IMR-90 (cell line): ENCODE measurements around the gene BCAT1. TPM values are rescaled to one million over a fixed set of nuclear protein-coding genes. Genes with fewer than 3 reads are reported as not detected.

ENCODE experiments used
- ATAC-seq: fragments of 200-7000 bp; cut with Tn5 transposase; 2 replicates; pipeline ENCODE4 v1.9.1; 2020; ENCODE audit warnings: low read depth, mild to moderate bottlenecking, moderate library complexity
- BruUV-seq: library from RNA; stranded (reverse); fragments of 400-500 nt; replicated peaks from 2 replicates; lab custom pipeline; 2021; lab: Mats Ljungman, UMichigan
- CTCF ChIA-PET: fragments of 300-600 bp; formaldehyde crosslinking; extraction: SDS; loops from one replicate; lab custom pipeline; 2021; ENCODE audit warnings: antibody characterized with exemption; lab: Yijun Ruan, JAX
- POLR2A ChIA-PET: fragments of 300-600 bp; sonication (Branson Sonifier 250); formaldehyde crosslinking; loops from one replicate; lab custom pipeline; 2022; ENCODE audit warnings: antibody characterized with exemption; ENCODE audit not compliant: unreplicated experiment; lab: Charles Lee
- DNase-seq: peaks from one replicate; pipeline ENCODE4 v3.0.0; 2013
- H2AFZ ChIP-seq: replicated peaks from 2 replicates; pipeline ENCODE3; 2013; ENCODE audit warnings: low read length, mild to moderate bottlenecking; ENCODE audit not compliant: poor library complexity
- H2AK5ac ChIP-seq: 2 replicates; pipeline ENCODE4 v1.6.1; 2013; ENCODE audit warnings: low read depth, low read length, inconsistent platforms
- H2AK9ac ChIP-seq: replicated peaks from 2 replicates; pipeline ENCODE3; 2013; ENCODE audit warnings: mild to moderate bottlenecking, low read depth, low read length, moderate library complexity; ENCODE audit not compliant: poor library complexity
- H2BK120ac ChIP-seq: 2 replicates; pipeline ENCODE4 v1.6.1; 2013; ENCODE audit warnings: low read depth, low read length, inconsistent platforms
- H2BK15ac ChIP-seq: 3 replicates; pipeline ENCODE4 v1.6.1; 2013; ENCODE audit warnings: low read depth, low read length, inconsistent platforms
- H2BK20ac ChIP-seq: 2 replicates; pipeline ENCODE4 v1.6.1; 2013; ENCODE audit warnings: low read depth, mild to moderate bottlenecking, inconsistent platforms, low read length, moderate library complexity
- H2BK5ac ChIP-seq: 2 replicates; pipeline ENCODE4 v1.6.1; 2013; ENCODE audit warnings: mild to moderate bottlenecking, low read depth, low read length, inconsistent platforms; ENCODE audit not compliant: poor library complexity, severe bottlenecking
- H3K14ac ChIP-seq: replicated peaks from 2 replicates; pipeline ENCODE4 v1.6.1; 2013; ENCODE audit warnings: low read depth, low read length, inconsistent platforms
- H3K18ac ChIP-seq: 2 replicates; pipeline ENCODE4 v1.6.1; 2013; ENCODE audit warnings: low read depth, low read length, control low read depth
- H3K23ac ChIP-seq: 2 replicates; pipeline ENCODE4 v1.6.1; 2013; ENCODE audit warnings: low read depth, low read length, inconsistent platforms
- H3K27ac ChIP-seq: 2 replicates; pipeline ENCODE4 v1.5.1; 2013; ENCODE audit warnings: mild to moderate bottlenecking, control low read depth, low read length; ENCODE audit not compliant: insufficient read depth
- H3K27me3 ChIP-seq: 2 replicates; pipeline ENCODE4 v1.6.1; 2013; ENCODE audit warnings: low read length; ENCODE audit not compliant: control insufficient read depth, insufficient read depth
- H3K36me3 ChIP-seq: 2 replicates; pipeline ENCODE4 v1.6.1; 2013; ENCODE audit warnings: low read length, mixed read lengths; ENCODE audit not compliant: control insufficient read depth, insufficient read depth
- H3K4ac ChIP-seq: 2 replicates; pipeline ENCODE4 v1.6.1; 2013; ENCODE audit warnings: low read depth, low read length, inconsistent platforms
- H3K4me1 ChIP-seq: 2 replicates; pipeline ENCODE4 v1.6.1; 2013; ENCODE audit warnings: low read length, mixed read lengths; ENCODE audit not compliant: control insufficient read depth, insufficient read depth
- H3K4me2 ChIP-seq: 2 replicates; pipeline ENCODE4 v1.6.1; 2013; ENCODE audit warnings: low read depth, mild to moderate bottlenecking, control low read depth, low read length, moderate library complexity
- H3K4me3 ChIP-seq: 2 replicates; pipeline ENCODE4 v1.5.1; 2013; ENCODE audit warnings: low read depth, mild to moderate bottlenecking, control low read depth, low read length, moderate library complexity; ENCODE audit not compliant: insufficient read depth
- H3K56ac ChIP-seq: 2 replicates; pipeline ENCODE4 v1.6.1; 2013; ENCODE audit warnings: low read length, inconsistent platforms; ENCODE audit not compliant: insufficient read depth; ENCODE audit errors: extremely low read depth
- H3K79me1 ChIP-seq, 2 experiments: 2 replicates each; pipeline ENCODE4 v1.6.1; 2013; ENCODE audit warnings: low read length in 2 of 2, inconsistent platforms in 1 of 2, low read depth in 1 of 2
- H3K9ac ChIP-seq: 2 replicates; pipeline ENCODE4 v1.6.1; 2013; ENCODE audit warnings: low read depth, low read length, control low read depth
- H3K9me1 ChIP-seq: 2 replicates; pipeline ENCODE4 v1.6.1; 2013; ENCODE audit warnings: low read length, inconsistent platforms; ENCODE audit not compliant: insufficient read depth
- H3K9me3 ChIP-seq: 2 replicates; pipeline ENCODE4 v1.6.1; 2013; ENCODE audit warnings: low read length; ENCODE audit not compliant: control insufficient read depth, insufficient read depth
- H4K20me1 ChIP-seq: 2 replicates; pipeline ENCODE4 v1.6.1; 2013; ENCODE audit warnings: low read length, inconsistent platforms; ENCODE audit not compliant: insufficient read depth
- H4K5ac ChIP-seq: 2 replicates; pipeline ENCODE4 v1.6.1; 2013; ENCODE audit warnings: mild to moderate bottlenecking, low read depth, low read length, control low read depth
- H4K8ac ChIP-seq, 2 experiments: 2 replicates each; pipeline ENCODE4 v1.6.1; 2013; ENCODE audit warnings: low read depth in 2 of 2, low read length in 2 of 2, control low read depth in 1 of 2, inconsistent platforms in 1 of 2
- H4K91ac ChIP-seq: 2 replicates; pipeline ENCODE4 v1.6.1; 2013; ENCODE audit warnings: low read depth, low read length, inconsistent platforms; ENCODE audit not compliant: insufficient read depth
- BHLHE40 ChIP-seq: fragments of 150-350 bp; IDR thresholded peaks from 2 replicates; pipeline ENCODE4 v1.6.1; 2016; ENCODE audit warnings: mild to moderate bottlenecking, low read depth, low read length
- CEBPB ChIP-seq: IDR thresholded peaks from 2 replicates; pipeline ENCODE4 v1.6.1; 2012; ENCODE audit warnings: low read depth, low read length, improper control_type of control experiment
- CHD1 ChIP-seq: IDR thresholded peaks from 2 replicates; pipeline ENCODE4 v1.6.1; 2012; ENCODE audit warnings: low read depth, low read length, improper control_type of control experiment
- FOS ChIP-seq: fragments of 150-350 bp; IDR thresholded peaks from 2 replicates; pipeline ENCODE4 v1.6.1; 2016; ENCODE audit warnings: low read depth, low read length
- MAFK ChIP-seq: IDR thresholded peaks from 2 replicates; pipeline ENCODE4 v1.6.1; 2012; ENCODE audit warnings: low read depth, low read length, improper control_type of control experiment
- MAZ ChIP-seq: IDR thresholded peaks from 2 replicates; pipeline ENCODE4 v1.6.1; 2012; ENCODE audit warnings: low read depth, mild to moderate bottlenecking, low read length, improper control_type of control experiment, moderate library complexity, borderline replicate concordance
- MXI1 ChIP-seq: IDR thresholded peaks from 2 replicates; pipeline ENCODE4 v1.6.1; 2012; ENCODE audit warnings: low read depth, mild to moderate bottlenecking, low read length, moderate library complexity, borderline replicate concordance
- NFE2L2 ChIP-seq: fragments of 150-350 bp; IDR thresholded peaks from 2 replicates; pipeline ENCODE4 v1.6.1; 2016; ENCODE audit warnings: low read depth, mild to moderate bottlenecking, low read length
- POLR2A ChIP-seq: IDR thresholded peaks from 2 replicates; pipeline ENCODE4 v1.6.1; 2012; ENCODE audit warnings: mild to moderate bottlenecking, low read depth, low read length
- RAD21 ChIP-seq: IDR thresholded peaks from 2 replicates; pipeline ENCODE4 v1.6.1; 2012; ENCODE audit warnings: low read length, improper control_type of control experiment
- RCOR1 ChIP-seq: IDR thresholded peaks from 2 replicates; pipeline ENCODE4 v1.6.1; 2012; ENCODE audit warnings: mild to moderate bottlenecking, low read length, improper control_type of control experiment; ENCODE audit not compliant: insufficient replicate concordance
- RFX5 ChIP-seq: IDR thresholded peaks from 2 replicates; pipeline ENCODE4 v1.8.0; 2012; ENCODE audit warnings: low read depth, mild to moderate bottlenecking, low read length, moderate library complexity
- SMC3 ChIP-seq: fragments of 150-350 bp; IDR thresholded peaks from 2 replicates; pipeline ENCODE4 v1.6.1; 2016; ENCODE audit warnings: low read depth, mild to moderate bottlenecking, antibody characterized with exemption, low read length, moderate library complexity
- WGBS, 2 experiments: methylation state at CpG; one replicate each; pipeline versions ENCODE4 v1.1.5 to v1.1.7; 2013; ENCODE audit warnings: missing lambda C conversion rate in 2 of 2; ENCODE audit not compliant: insufficient read length in 1 of 2; ENCODE audit errors: extremely low coverage in 2 of 2; 5-methylcytosine and 5-hydroxymethylcytosine counted together
- dilution Hi-C: fragments of 300-500 bp; cut with HindIII; formaldehyde crosslinking; loops from one replicate; pipeline ENCODE4 v1.14.3; 2018; ENCODE audit warnings: low sequenced_read_pairs; ENCODE audit not compliant: unreplicated experiment
- in situ Hi-C: fragments of 300-500 bp; cut with MboI; formaldehyde crosslinking; loops from 3 replicates; pipeline ENCODE4 v1.14.3; 2019; ENCODE audit warnings: low sequenced_read_pairs, inconsistent platforms, mixed read lengths
- intact Hi-C: fragments of 100-400 bp; cut with micrococcal nuclease; formaldehyde crosslinking; loops from 2 replicates; pipeline ENCODE4 v1.10.0; 2022
- polyA plus RNA-seq, 3 experiments: library from polyadenylated mRNA; depleted of rRNA; stranded (reverse); fragments of >200 nt; gene quantifications; 2 replicates each; pipeline ENCODE4 v1.2.3, GENCODE V29; 2012; ENCODE audit warnings: low replicate concordance in 1 of 3
- total RNA-seq: library from RNA; depleted of rRNA; stranded (reverse); fragments of >200 nt; gene quantifications from 2 replicates; pipeline ENCODE4 v1.2.3, GENCODE V29; 2012
- TF ChIP-seq, protein P1 (sequence below): conservative IDR thresholded peaks from 2 replicates; pipeline ENCODE4 v1.5.1; 2012; ENCODE audit warnings: mild to moderate bottlenecking, low read depth, low read length, improper control_type of control experiment
- TF ChIP-seq, protein P2 (sequence below): fragments of 150-350 bp; IDR thresholded peaks from 2 replicates; pipeline ENCODE4 v1.6.1; 2016; ENCODE audit warnings: low read depth, mild to moderate bottlenecking, low read length, moderate library complexity, borderline replicate concordance
- TF ChIP-seq, protein P3 (sequence below): fragments of 150-350 bp; IDR thresholded peaks from 2 replicates; pipeline ENCODE4 v1.6.1; 2017; ENCODE audit warnings: mild to moderate bottlenecking, antibody characterized with exemption, low read length, low read depth

Gene BCAT1
- total and polyA plus RNA-seq, 2 of the 4 experiments (the other 2 are of a cell fraction) = 30.4 to 683 TPM

DNA sequence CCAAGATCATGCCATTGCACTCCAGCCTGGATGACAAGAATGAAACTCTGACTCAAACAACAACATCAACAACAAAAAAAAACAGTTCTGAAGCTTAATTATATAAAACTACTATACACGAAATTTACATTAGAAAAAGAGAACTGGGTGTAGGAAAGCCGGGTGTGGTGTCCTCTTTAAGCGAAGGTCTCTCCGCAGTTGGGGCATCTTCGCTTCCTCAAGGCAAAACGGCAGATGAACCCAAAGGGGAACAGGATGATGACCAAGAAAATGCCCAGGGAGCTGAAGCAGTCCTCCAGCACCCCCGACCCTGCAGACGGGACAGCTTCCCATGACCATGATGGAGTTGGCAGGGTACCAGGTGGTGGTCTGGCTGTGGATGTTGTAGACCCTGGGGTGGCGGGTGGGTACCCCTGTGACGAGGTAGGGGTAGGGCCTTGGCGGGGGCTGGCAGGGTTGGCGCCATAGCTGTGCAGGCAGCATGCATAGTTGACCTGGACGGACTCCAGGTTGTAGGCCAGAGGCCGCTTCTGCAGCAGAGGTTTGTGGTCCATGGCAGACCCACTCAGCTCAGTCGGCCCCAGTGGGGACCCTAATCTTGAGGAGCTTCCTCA lies 18.2 kb upstream of the BCAT1 start:
- intact Hi-C loops (no loop called here), dilution Hi-C loops (no loop called here)
- BruUV-seq = no TSS peak

More for the DNA sequence above, 18.2 kb upstream of the BCAT1 start:
- no peaks in the 10 kb centered on the region for H3K27me3 ChIP-seq
- no peak overlapping the region for H2AFZ ChIP-seq
- H3K23ac ChIP-seq = no peak overlapping the region
- no peak overlapping the region for H3K56ac ChIP-seq
- H3K9me3 ChIP-seq = peaks cover 7% of the 10 kb centered on the region
- H2AK5ac ChIP-seq = no peak overlapping the region
- no peak overlapping the region for H2BK120ac ChIP-seq
- H2AK9ac ChIP-seq = no peak overlapping the region
- no peak overlapping the region for H3K14ac ChIP-seq
- no peak overlapping the region for H2BK5ac ChIP-seq
- no peaks in the 10 kb centered on the region for H3K36me3 ChIP-seq
- H3K79me1 ChIP-seq = no peaks in the 10 kb centered on the region
- TF ChIP-seq MAZ (no peak), MXI1 (no peak), SMC3 (no peak), MAFK (no peak), BHLHE40 (no peak), NFE2L2 (no peak), RAD21 (no peak), RCOR1 (no peak), CEBPB (no peak), FOS (no peak), CHD1 (no peak), POLR2A (no peak), RFX5 (no peak)
- TF ChIP-seq, protein P1, sequence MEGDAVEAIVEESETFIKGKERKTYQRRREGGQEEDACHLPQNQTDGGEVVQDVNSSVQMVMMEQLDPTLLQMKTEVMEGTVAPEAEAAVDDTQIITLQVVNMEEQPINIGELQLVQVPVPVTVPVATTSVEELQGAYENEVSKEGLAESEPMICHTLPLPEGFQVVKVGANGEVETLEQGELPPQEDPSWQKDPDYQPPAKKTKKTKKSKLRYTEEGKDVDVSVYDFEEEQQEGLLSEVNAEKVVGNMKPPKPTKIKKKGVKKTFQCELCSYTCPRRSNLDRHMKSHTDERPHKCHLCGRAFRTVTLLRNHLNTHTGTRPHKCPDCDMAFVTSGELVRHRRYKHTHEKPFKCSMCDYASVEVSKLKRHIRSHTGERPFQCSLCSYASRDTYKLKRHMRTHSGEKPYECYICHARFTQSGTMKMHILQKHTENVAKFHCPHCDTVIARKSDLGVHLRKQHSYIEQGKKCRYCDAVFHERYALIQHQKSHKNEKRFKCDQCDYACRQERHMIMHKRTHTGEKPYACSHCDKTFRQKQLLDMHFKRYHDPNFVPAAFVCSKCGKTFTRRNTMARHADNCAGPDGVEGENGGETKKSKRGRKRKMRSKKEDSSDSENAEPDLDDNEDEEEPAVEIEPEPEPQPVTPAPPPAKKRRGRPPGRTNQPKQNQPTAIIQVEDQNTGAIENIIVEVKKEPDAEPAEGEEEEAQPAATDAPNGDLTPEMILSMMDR = no peak
- TF ChIP-seq, protein P2, sequence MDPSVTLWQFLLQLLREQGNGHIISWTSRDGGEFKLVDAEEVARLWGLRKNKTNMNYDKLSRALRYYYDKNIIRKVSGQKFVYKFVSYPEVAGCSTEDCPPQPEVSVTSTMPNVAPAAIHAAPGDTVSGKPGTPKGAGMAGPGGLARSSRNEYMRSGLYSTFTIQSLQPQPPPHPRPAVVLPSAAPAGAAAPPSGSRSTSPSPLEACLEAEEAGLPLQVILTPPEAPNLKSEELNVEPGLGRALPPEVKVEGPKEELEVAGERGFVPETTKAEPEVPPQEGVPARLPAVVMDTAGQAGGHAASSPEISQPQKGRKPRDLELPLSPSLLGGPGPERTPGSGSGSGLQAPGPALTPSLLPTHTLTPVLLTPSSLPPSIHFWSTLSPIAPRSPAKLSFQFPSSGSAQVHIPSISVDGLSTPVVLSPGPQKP = no peak
- TF ChIP-seq, protein P3, sequence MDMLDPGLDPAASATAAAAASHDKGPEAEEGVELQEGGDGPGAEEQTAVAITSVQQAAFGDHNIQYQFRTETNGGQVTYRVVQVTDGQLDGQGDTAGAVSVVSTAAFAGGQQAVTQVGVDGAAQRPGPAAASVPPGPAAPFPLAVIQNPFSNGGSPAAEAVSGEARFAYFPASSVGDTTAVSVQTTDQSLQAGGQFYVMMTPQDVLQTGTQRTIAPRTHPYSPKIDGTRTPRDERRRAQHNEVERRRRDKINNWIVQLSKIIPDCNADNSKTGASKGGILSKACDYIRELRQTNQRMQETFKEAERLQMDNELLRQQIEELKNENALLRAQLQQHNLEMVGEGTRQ = no peak
- DNase-seq (no peak), ATAC-seq (no peak)
- POLR2A ChIA-PET = no interaction called here
- no peak overlapping the region for H3K4me3 ChIP-seq
- WGBS, 2 experiments = 94% methylated on average over 12 of the region's 15 CpGs; no CpG with 5 or more reads in 1 of the 2 experiments
- no peak overlapping the region for H4K5ac ChIP-seq
- no peak overlapping the region for H3K4me2 ChIP-seq
- H2BK15ac ChIP-seq = no peak overlapping the region
- no peak overlapping the region for H3K4ac ChIP-seq
- no peak overlapping the region for H3K18ac ChIP-seq
- H3K9ac ChIP-seq = no peak overlapping the region
- H4K20me1 ChIP-seq = no peaks in the 10 kb centered on the region
- CTCF ChIA-PET = interaction anchor here (1.5 kb wide), 1 partner anchor 20 kb away, joined by 5 read pairs; no protein-coding TSS in a partner anchor
- no peaks in the 10 kb centered on the region for H3K4me1 ChIP-seq
- H3K27ac ChIP-seq = no peak overlapping the region
- in situ Hi-C loops = no loop called here
- no peaks in the 10 kb centered on the region for H3K9me1 ChIP-seq
- no peak overlapping the region for H4K8ac ChIP-seq
- H4K91ac ChIP-seq = no peak overlapping the region
- H2BK20ac ChIP-seq = no peak overlapping the region
